Calu3 (cell line): ENCODE results near the gene CCSER1. TPM values are rescaled to one million over a fixed set of nuclear protein-coding genes. Genes with fewer than 3 reads are reported as not detected.
"Not testable (repeated sequence)": the region's sequence is repeated elsewhere in the genome, so short reads cannot be mapped to it uniquely, and the experiment has no call there.

Source experiments
- BruUV-seq: library from RNA; stranded (reverse); fragments of 400-500 nt; replicated peaks from 2 replicates; lab custom pipeline; 2021; lab: Mats Ljungman, UMichigan
- CTCF ChIA-PET: fragments of 300-600 bp; sonication (Branson Sonifier 250); formaldehyde crosslinking; loops from one replicate; lab custom pipeline; 2022; ENCODE audit warnings: antibody characterized with exemption; lab: Charles Lee
- DNase-seq: peaks from one replicate; pipeline ENCODE4 v3.0.0; 2022
- H3K27ac Mint-ChIP-seq: one replicate; pipeline ENCODE4 v1.8.0; 2022; ENCODE audit warnings: mixed read lengths; ENCODE audit not compliant: unreplicated experiment
- H3K27me3 Mint-ChIP-seq: one replicate; pipeline ENCODE4 v1.8.0; 2022; ENCODE audit warnings: mixed read lengths; ENCODE audit not compliant: unreplicated experiment
- H3K36me3 Mint-ChIP-seq: one replicate; pipeline ENCODE4 v1.8.0; 2022; ENCODE audit warnings: mild to moderate bottlenecking, moderate library complexity, mixed read lengths; ENCODE audit not compliant: insufficient read depth, unreplicated experiment
- H3K4me1 Mint-ChIP-seq: one replicate; pipeline ENCODE4 v1.8.0; 2022; ENCODE audit warnings: mild to moderate bottlenecking, low read depth, mixed read lengths; ENCODE audit not compliant: unreplicated experiment
- H3K4me3 Mint-ChIP-seq: one replicate; pipeline ENCODE4 v1.8.0; 2022; ENCODE audit warnings: mild to moderate bottlenecking, low read depth, moderate library complexity, mixed read lengths; ENCODE audit not compliant: unreplicated experiment
- H3K9me3 Mint-ChIP-seq: one replicate; pipeline ENCODE4 v1.8.0; 2022; ENCODE audit warnings: low read depth, mixed read lengths; ENCODE audit not compliant: unreplicated experiment
- intact Hi-C: fragments of 100-400 bp; cut with micrococcal nuclease; formaldehyde crosslinking; loops from one replicate; pipeline ENCODE4 v1.10.0; 2022; ENCODE audit not compliant: unreplicated experiment
- total RNA-seq: library from RNA; stranded (reverse); gene quantifications from 2 replicates; pipeline ENCODE4 v1.2.3, GENCODE V29; 2022
- TF ChIP-seq, protein P1 (sequence below): fragments of 200-600 bp; IDR thresholded peaks from one replicate; pipeline ENCODE4 v1.8.0; 2022; ENCODE audit warnings: antibody characterized with exemption; ENCODE audit not compliant: unreplicated experiment

CCSER1 gene
- total RNA-seq, 1 experiment from 2014 or later = 6.2 TPM

DNA sequence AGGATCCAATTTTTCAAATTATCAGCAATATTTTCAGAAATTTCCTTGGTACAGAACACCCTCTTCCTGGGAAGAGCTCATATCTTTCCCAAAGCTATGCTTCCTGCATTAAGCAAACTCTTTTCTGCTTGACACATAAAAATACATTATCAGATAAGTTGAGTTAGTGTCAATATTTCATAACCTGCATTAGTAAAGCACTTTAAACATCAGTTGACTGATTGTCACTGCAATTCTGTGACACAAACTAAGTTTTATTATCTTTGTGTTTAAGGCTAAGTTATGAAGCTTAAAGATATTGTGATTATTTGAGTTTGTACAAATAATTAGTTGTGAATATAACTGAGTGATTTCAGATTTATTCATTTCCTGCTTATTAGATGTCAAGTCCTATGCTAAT lies 1131.1 kb downstream of the CCSER1 start:
- H3K4me1 Mint-ChIP-seq = peaks cover 16% of the 10 kb centered on the region
- H3K36me3 Mint-ChIP-seq = no peaks in the 10 kb centered on the region
- no TSS peak for BruUV-seq
- no peaks in the 10 kb centered on the region for H3K27me3 Mint-ChIP-seq
- H3K4me3 Mint-ChIP-seq = no peak overlapping the region
- CTCF ChIA-PET = interaction anchor here (1.0 kb wide), 1 partner anchor 10 kb away, joined by 3 read pairs; no protein-coding TSS in a partner anchor
- no peak for DNase-seq
- no peaks in the 10 kb centered on the region for H3K9me3 Mint-ChIP-seq
- TF ChIP-seq, protein P1, sequence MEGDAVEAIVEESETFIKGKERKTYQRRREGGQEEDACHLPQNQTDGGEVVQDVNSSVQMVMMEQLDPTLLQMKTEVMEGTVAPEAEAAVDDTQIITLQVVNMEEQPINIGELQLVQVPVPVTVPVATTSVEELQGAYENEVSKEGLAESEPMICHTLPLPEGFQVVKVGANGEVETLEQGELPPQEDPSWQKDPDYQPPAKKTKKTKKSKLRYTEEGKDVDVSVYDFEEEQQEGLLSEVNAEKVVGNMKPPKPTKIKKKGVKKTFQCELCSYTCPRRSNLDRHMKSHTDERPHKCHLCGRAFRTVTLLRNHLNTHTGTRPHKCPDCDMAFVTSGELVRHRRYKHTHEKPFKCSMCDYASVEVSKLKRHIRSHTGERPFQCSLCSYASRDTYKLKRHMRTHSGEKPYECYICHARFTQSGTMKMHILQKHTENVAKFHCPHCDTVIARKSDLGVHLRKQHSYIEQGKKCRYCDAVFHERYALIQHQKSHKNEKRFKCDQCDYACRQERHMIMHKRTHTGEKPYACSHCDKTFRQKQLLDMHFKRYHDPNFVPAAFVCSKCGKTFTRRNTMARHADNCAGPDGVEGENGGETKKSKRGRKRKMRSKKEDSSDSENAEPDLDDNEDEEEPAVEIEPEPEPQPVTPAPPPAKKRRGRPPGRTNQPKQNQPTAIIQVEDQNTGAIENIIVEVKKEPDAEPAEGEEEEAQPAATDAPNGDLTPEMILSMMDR = no peak
- intact Hi-C loops = loop anchor here (5.0 kb wide), 1 partner anchor 99 kb away; no protein-coding TSS in a partner anchor
- H3K27ac Mint-ChIP-seq = no peak overlapping the region

DNA sequence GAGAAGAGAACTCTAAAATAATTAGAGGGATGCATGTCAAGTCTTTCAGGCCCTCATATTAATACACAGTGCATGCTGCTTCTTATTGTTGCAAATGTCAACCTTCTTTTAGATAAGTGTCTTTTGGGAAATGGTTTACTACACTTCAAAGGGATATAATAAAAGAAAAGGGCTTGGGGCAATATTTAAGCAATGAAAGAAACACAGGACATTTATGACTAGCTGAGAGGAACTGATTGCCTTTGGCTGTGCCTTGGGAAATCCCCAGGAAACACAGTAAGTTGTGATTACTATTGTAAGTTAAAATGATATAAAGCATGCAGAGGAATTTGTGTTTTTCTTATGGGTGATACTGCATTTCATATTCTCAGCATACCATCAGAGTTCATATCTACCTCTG lies 1140.3 kb downstream of the CCSER1 start:
- no TSS peak for BruUV-seq
- intact Hi-C loops = no loop called here
- CTCF ChIA-PET = interaction anchor here (0.8 kb wide), 1 partner anchor 10 kb away, joined by 3 read pairs; no protein-coding TSS in a partner anchor
- Mint-ChIP-seq H3K27ac (no peak overlapping the region), H3K4me3 (no peak overlapping the region), H3K36me3 (peaks cover 6% of the 10 kb centered on the region), H3K4me1 (peaks cover 14% of the 10 kb centered on the region), H3K27me3 (no peaks in the 10 kb centered on the region), H3K9me3 (peaks cover 3% of the 10 kb centered on the region)
- TF ChIP-seq, protein P1 = no peak
- no peak for DNase-seq

DNA sequence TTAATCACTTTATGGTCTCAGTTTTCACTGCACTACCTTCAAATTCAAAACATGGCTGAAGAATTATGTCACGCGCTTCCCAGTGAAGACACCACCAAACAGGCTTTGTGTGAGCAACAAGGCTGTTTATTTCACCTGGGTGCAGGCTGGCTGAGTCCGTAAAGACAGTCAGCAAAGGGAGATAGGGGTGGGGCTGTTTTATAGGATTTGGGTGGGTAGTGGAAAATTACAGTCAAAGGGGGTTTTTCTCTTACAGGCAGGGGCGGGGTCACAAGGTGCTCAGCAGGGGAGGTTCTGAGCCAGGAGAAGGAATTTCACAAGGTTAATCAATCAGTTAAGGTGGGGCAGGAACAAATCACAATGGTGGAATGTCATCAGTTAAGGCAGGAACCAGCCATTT lies 1141.3 kb downstream of the CCSER1 start:
- H3K9me3 Mint-ChIP-seq, H3K27me3 Mint-ChIP-seq, BruUV-seq, intact Hi-C loops, H3K36me3 Mint-ChIP-seq: not testable (repeated sequence)
- peak; percentile 30 for DNase-seq
- peak overlapping the region; percentile 39 for H3K4me3 Mint-ChIP-seq
- H3K4me1 Mint-ChIP-seq = peaks cover 14% of the 10 kb centered on the region
- peak overlapping the region; percentile 95 for H3K27ac Mint-ChIP-seq
- CTCF ChIA-PET = interaction anchor here (0.8 kb wide), 1 partner anchor 11 kb away, joined by 3 read pairs; no protein-coding TSS in a partner anchor

DNA sequence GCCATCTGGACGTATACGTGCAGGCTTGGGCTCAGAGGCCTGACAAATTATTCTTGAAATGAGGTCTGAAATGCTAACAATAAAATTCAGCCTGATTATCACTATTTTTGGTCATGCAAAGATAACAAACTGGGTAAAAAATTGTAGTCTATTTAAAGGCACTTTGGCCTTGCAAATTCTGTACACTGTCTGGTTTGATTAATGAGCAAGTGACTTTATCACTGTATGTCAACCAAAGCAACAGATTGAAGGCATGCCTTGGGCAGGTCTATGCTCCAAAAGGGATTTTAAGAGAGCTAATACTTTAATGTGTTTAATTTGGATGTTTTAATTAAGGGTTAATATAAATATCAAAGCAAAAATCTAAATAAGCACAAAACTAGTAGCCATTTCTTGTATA lies 1141.7 kb downstream of the CCSER1 start:
- DNase-seq = no peak
- peaks cover 14% of the 10 kb centered on the region for H3K4me1 Mint-ChIP-seq
- CTCF ChIA-PET = no interaction called here
- BruUV-seq = no TSS peak
- no peaks in the 10 kb centered on the region for H3K27me3 Mint-ChIP-seq
- peaks cover 6% of the 10 kb centered on the region for H3K36me3 Mint-ChIP-seq
- H3K27ac Mint-ChIP-seq = peak overlapping the region; percentile 95
- intact Hi-C loops = no loop called here
- peak overlapping the region; percentile 39 for H3K4me3 Mint-ChIP-seq
- peaks cover 3% of the 10 kb centered on the region for H3K9me3 Mint-ChIP-seq
- TF ChIP-seq, protein P1 = no peak

DNA sequence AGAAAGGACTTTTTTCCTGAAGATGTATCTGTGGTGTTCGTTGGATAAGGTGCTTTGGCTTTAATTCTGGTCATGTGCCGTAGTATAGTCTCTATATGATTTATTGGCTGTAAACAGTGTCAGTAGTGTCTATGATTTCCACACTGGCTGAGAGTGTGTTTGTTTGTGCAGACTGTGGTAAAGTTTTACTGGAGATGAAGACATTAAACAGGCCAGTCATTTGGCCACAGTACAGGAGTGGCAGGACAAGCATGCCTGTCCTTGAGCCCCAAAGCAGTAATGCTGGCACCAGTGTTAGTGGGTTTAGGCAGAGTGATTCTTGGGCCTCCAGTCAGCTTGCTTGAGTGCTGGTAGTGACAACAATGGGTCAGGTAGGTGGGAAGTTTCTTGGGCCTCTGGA lies 1152.7 kb downstream of the CCSER1 start:
- H3K9me3 Mint-ChIP-seq = no peaks in the 10 kb centered on the region
- H3K27me3 Mint-ChIP-seq = no peaks in the 10 kb centered on the region
- no peaks in the 10 kb centered on the region for H3K4me1 Mint-ChIP-seq
- no TSS peak for BruUV-seq
- TF ChIP-seq, protein P1 = no peak
- CTCF ChIA-PET = interaction anchor here (0.6 kb wide), 1 partner anchor 7 kb away, joined by 4 read pairs; no protein-coding TSS in a partner anchor
- H3K4me3 Mint-ChIP-seq = no peak overlapping the region
- no peaks in the 10 kb centered on the region for H3K36me3 Mint-ChIP-seq
- H3K27ac Mint-ChIP-seq = no peak overlapping the region
- intact Hi-C loops = no loop called here
- DNase-seq = no peak
